H9 (cell line): ENCODE data around the gene UBA1. TPM values are rescaled to one million over a fixed set of nuclear protein-coding genes. Genes with fewer than 3 reads are reported as not detected.

Experiments used
- DNase-seq: peaks from one replicate; pipeline ENCODE4 v3.0.0-alpha.2; 2017
- H2AFZ ChIP-seq: one replicate; pipeline ENCODE4 v1.6.1; 2013; ENCODE audit warnings: mild to moderate bottlenecking, low read length, control low read depth, moderate library complexity
- H2AK5ac ChIP-seq: 2 replicates; pipeline ENCODE4 v1.6.1; 2013; ENCODE audit warnings: low read length, control low read depth, mixed read lengths; ENCODE audit not compliant: insufficient read length
- H2BK120ac ChIP-seq: one replicate; pipeline ENCODE4 v1.6.1; 2013; ENCODE audit warnings: low read depth, mild to moderate bottlenecking, low read length, control low read depth, inconsistent platforms; ENCODE audit not compliant: poor library complexity, severe bottlenecking
- H2BK12ac ChIP-seq: 2 replicates; pipeline ENCODE4 v1.6.1; 2013; ENCODE audit warnings: low read length, control low read depth, mixed read lengths, low read depth; ENCODE audit not compliant: insufficient read length
- H2BK15ac ChIP-seq: 2 replicates; pipeline ENCODE4 v1.6.1; 2013; ENCODE audit warnings: low read depth, low read length, control low read depth
- H2BK20ac ChIP-seq: one replicate; pipeline ENCODE4 v1.6.1; 2013; ENCODE audit warnings: low read depth, mild to moderate bottlenecking, low read length, control low read depth, inconsistent platforms; ENCODE audit not compliant: poor library complexity, severe bottlenecking
- H2BK5ac ChIP-seq: 2 replicates; pipeline ENCODE4 v1.6.1; 2013; ENCODE audit warnings: low read length, control low read depth, mixed read lengths; ENCODE audit not compliant: insufficient read length
- H3K14ac ChIP-seq: 2 replicates; pipeline ENCODE4 v1.6.1; 2013; ENCODE audit warnings: low read length, control low read depth; ENCODE audit not compliant: insufficient read depth
- H3K18ac ChIP-seq: 2 replicates; pipeline ENCODE4 v1.6.1; 2013; ENCODE audit warnings: low read depth, mild to moderate bottlenecking, mixed read lengths, low read length, control low read depth; ENCODE audit not compliant: insufficient read length
- H3K23ac ChIP-seq: 2 replicates; pipeline ENCODE4 v1.6.1; 2013; ENCODE audit warnings: low read length, control low read depth, mixed read lengths, low read depth; ENCODE audit not compliant: insufficient read length
- H3K23me2 ChIP-seq: 2 replicates; pipeline ENCODE4 v1.6.1; 2013; ENCODE audit warnings: low read depth, mild to moderate bottlenecking, mixed read lengths, low read length, control low read depth; ENCODE audit not compliant: insufficient read length, poor library complexity, severe bottlenecking
- H3K27ac ChIP-seq: 2 replicates; pipeline ENCODE4 v1.5.1; 2013; ENCODE audit warnings: low read length, control low read depth, mixed read lengths, low read depth; ENCODE audit not compliant: insufficient read length
- H3K27me3 ChIP-seq: 2 replicates; pipeline ENCODE4 v1.6.1; 2013; ENCODE audit warnings: low read length, control low read depth, inconsistent platforms; ENCODE audit not compliant: insufficient read depth
- H3K4ac ChIP-seq: 2 replicates; pipeline ENCODE4 v1.6.1; 2013; ENCODE audit warnings: low read depth, mild to moderate bottlenecking, control low read depth, inconsistent platforms, low read length, moderate library complexity
- H3K4me1 ChIP-seq: 2 replicates; pipeline ENCODE4 v1.6.1; 2013; ENCODE audit warnings: low read length, control low read depth, inconsistent platforms; ENCODE audit not compliant: insufficient read depth
- H3K4me2 ChIP-seq: 2 replicates; pipeline ENCODE4 v1.6.1; 2013; ENCODE audit warnings: low read length, control low read depth, mixed read lengths; ENCODE audit not compliant: insufficient read length, insufficient read depth
- H3K56ac ChIP-seq: 2 replicates; pipeline ENCODE4 v1.6.1; 2013; ENCODE audit warnings: low read depth, mild to moderate bottlenecking, mixed read lengths, low read length, control low read depth; ENCODE audit not compliant: insufficient read length
- H3K79me1 ChIP-seq: 2 replicates; pipeline ENCODE4 v1.6.1; 2013; ENCODE audit warnings: low read depth, mild to moderate bottlenecking, moderate library complexity, low read length, control low read depth, inconsistent platforms; ENCODE audit not compliant: insufficient read depth, poor library complexity, severe bottlenecking
- H3K79me2 ChIP-seq: 2 replicates; pipeline ENCODE4 v1.6.1; 2013; ENCODE audit warnings: low read length, control low read depth, inconsistent platforms; ENCODE audit not compliant: insufficient read depth
- H3K9ac ChIP-seq: 2 replicates; pipeline ENCODE4 v1.6.1; 2013; ENCODE audit warnings: low read length, control low read depth, mixed read lengths; ENCODE audit not compliant: insufficient read length; ENCODE audit errors: extremely low read depth
- H3K9me3 ChIP-seq: one replicate; pipeline ENCODE4 v1.6.1; 2013; ENCODE audit warnings: low read depth, low read length, inconsistent platforms; ENCODE audit not compliant: control insufficient read depth
- H3T11ph ChIP-seq: one replicate; pipeline ENCODE4 v1.6.1; 2013; ENCODE audit warnings: mild to moderate bottlenecking, low read length, control low read depth, inconsistent platforms
- H4K20me1 ChIP-seq: one replicate; pipeline ENCODE4 v1.6.1; 2013; ENCODE audit not compliant: control insufficient read depth, insufficient read length, insufficient read depth
- H4K5ac ChIP-seq: 2 replicates; pipeline ENCODE4 v1.6.1; 2013; ENCODE audit warnings: low read depth, mild to moderate bottlenecking, mixed read lengths, low read length, control low read depth; ENCODE audit not compliant: insufficient read length
- H4K8ac ChIP-seq: replicated peaks from 2 replicates; pipeline ENCODE4 v1.6.1; 2013; ENCODE audit warnings: low read length, control low read depth, mixed read lengths, low read depth; ENCODE audit not compliant: insufficient read length
- H4K91ac ChIP-seq: 2 replicates; pipeline ENCODE4 v1.6.1; 2013; ENCODE audit warnings: low read depth, mild to moderate bottlenecking, moderate library complexity, mixed read lengths, low read length, control low read depth; ENCODE audit not compliant: insufficient read length
- H3K27ac Mint-ChIP-seq, 3 experiments: 2 replicates in 2 of 3; 3 replicates in 1 of 3; pipeline ENCODE4 v1.8.0; 2020 to 2021; ENCODE audit warnings: mixed read lengths in 3 of 3, mild to moderate bottlenecking in 1 of 3, moderate library complexity in 1 of 3
- H3K27me3 Mint-ChIP-seq: 2 replicates; pipeline ENCODE4 v1.8.0; 2021; ENCODE audit warnings: low read depth, mild to moderate bottlenecking, moderate library complexity, mixed read lengths
- H3K36me3 Mint-ChIP-seq, 3 experiments: 2 replicates in 2 of 3; 3 replicates in 1 of 3; pipeline ENCODE4 v1.8.0; 2020 to 2021; ENCODE audit warnings: low read depth in 3 of 3, mixed read lengths in 3 of 3; ENCODE audit not compliant: insufficient read depth in 1 of 3
- H3K4me1 Mint-ChIP-seq, 2 experiments: 2 replicates each; pipeline ENCODE4 v1.8.0; 2020; ENCODE audit warnings: mixed read lengths in 2 of 2
- H3K4me3 Mint-ChIP-seq, 2 experiments: 2 replicates in 1 of 2; 3 replicates in 1 of 2; pipeline ENCODE4 v1.8.0; 2020 to 2021; ENCODE audit warnings: mild to moderate bottlenecking in 2 of 2, mixed read lengths in 2 of 2, moderate library complexity in 1 of 2
- H3K9me3 Mint-ChIP-seq, 2 experiments: 2 replicates in 1 of 2; 3 replicates in 1 of 2; pipeline ENCODE4 v1.8.0; 2020; ENCODE audit warnings: mild to moderate bottlenecking in 2 of 2, mixed read lengths in 2 of 2, moderate library complexity in 1 of 2
- CTCF ChIP-seq: fragments of 200-600 bp; sonication (generic); conservative IDR thresholded peaks from 3 replicates; pipeline ENCODE4 v1.8.0; 2021; ENCODE audit warnings: antibody characterized with exemption, mild to moderate bottlenecking
- WGBS: extraction: QIAGEN DNeasy Blood & Tissue Kit; methylation state at CpG from one replicate; pipeline ENCODE4 v1.1.7; 2013; ENCODE audit warnings: missing lambda C conversion rate, low lambda C conversion rate, mixed read lengths; ENCODE audit not compliant: insufficient read length; ENCODE audit errors: extremely low coverage; 5-methylcytosine and 5-hydroxymethylcytosine counted together
- total RNA-seq: library from RNA; stranded (reverse); gene quantifications from 2 replicates; pipeline ENCODE4 v1.2.1, GENCODE V29; 2021

Gene UBA1
- total RNA-seq, 1 experiment from 2014 or later, result 427 TPM

GRCh38 chrX:47245156-47245555 lies 51.5 kb downstream of the UBA1 start:
- H3K27ac ChIP-seq, result no peak overlapping the region

More at GRCh38 chrX:47245156-47245555, 51.5 kb downstream of the UBA1 start:
- Histone ChIP-seq H2BK12ac (no peak overlapping the region), H3T11ph (no peak overlapping the region), H3K4me1 (no peaks in the 10 kb centered on the region), H2AK5ac (no peak overlapping the region), H2BK120ac (no peak overlapping the region), H4K91ac (no peak overlapping the region), H3K4me2 (no peak overlapping the region), H3K4ac (no peak overlapping the region), H3K14ac (no peak overlapping the region), H2AFZ (no peak overlapping the region), H3K9me3 (no peaks in the 10 kb centered on the region), H3K18ac (no peak overlapping the region), H3K27me3 (no peaks in the 10 kb centered on the region), H3K56ac (no peak overlapping the region), H3K23ac (no peak overlapping the region), H2BK20ac (no peak overlapping the region), H2BK5ac (no peak overlapping the region), H3K23me2 (no peaks in the 10 kb centered on the region), H2BK15ac (no peak overlapping the region), H3K79me2 (no peaks in the 10 kb centered on the region), H4K8ac (no peak overlapping the region), H3K79me1 (no peaks in the 10 kb centered on the region), H4K20me1 (no peaks in the 10 kb centered on the region), H3K9ac (no peak overlapping the region), H4K5ac (no peak overlapping the region)
- Mint-ChIP-seq H3K27ac (no peak overlapping the region), H3K36me3 (peaks cover 53 to 87% (median 82%) of the 10 kb centered on the region in 3 experiments; a peak in 6 of 7 replicates), H3K27me3 (no peaks in the 10 kb centered on the region; the same call in none of the 2 replicates), H3K4me1 (no peaks in the 10 kb centered on the region), H3K9me3 (no peaks in the 10 kb centered on the region; a peak in 1 of 5 replicates), H3K4me3 (no peak overlapping the region)
- no peak for TF ChIP-seq CTCF
- no CpG with 5 or more reads among the region's 10 CpGs for WGBS
- no peak for DNase-seq
